H1 (cell line): Measurements from ENCODE around the gene BARHL2. TPM values are rescaled to one million over a fixed set of nuclear protein-coding genes. Genes with fewer than 3 reads are reported as not detected.

Experiments used
- CREB1 ChIP-seq: IDR thresholded peaks from 2 replicates; pipeline ENCODE4 v1.6.1; 2012; ENCODE audit warnings: inconsistent platforms
- EGR1 ChIP-seq: IDR thresholded peaks from 2 replicates; pipeline ENCODE4 v1.6.1; 2011; ENCODE audit warnings: low read depth, low read length, borderline replicate concordance
- HDAC2 ChIP-seq, 2 experiments: fragments of 300-600 bp in 1 of 2; sonication (generic) in 1 of 2; IDR thresholded peaks; 2 replicates each; pipeline ENCODE4 v1.6.1; 2011 to 2012; ENCODE audit warnings: low read depth in 2 of 2, low read length in 2 of 2, mild to moderate bottlenecking in 2 of 2, moderate library complexity in 2 of 2, borderline replicate concordance in 1 of 2, inconsistent platforms in 1 of 2
- RXRA ChIP-seq: IDR thresholded peaks from 2 replicates; pipeline ENCODE4 v1.6.1; 2011; ENCODE audit warnings: low read depth, mild to moderate bottlenecking, low read length, moderate library complexity; ENCODE audit not compliant: insufficient read depth
- SIX5 ChIP-seq: IDR thresholded peaks from 2 replicates; pipeline ENCODE4 v1.6.1; 2011; ENCODE audit warnings: mild to moderate bottlenecking, low read depth, low read length
- SP2 ChIP-seq: IDR thresholded peaks from 2 replicates; pipeline ENCODE4 v1.6.1; 2012; ENCODE audit warnings: mild to moderate bottlenecking, low read length, inconsistent platforms
- polyA plus RNA-seq, 7 experiments: library from polyadenylated mRNA; depleted of rRNA in 3 of 7; stranded (reverse) in 5 of 7; unstranded in 2 of 7; fragments of >200 nt in 5 of 7; fragments of 200-250 nt in 2 of 7; gene quantifications; 1 replicate in 5 of 7; 2 replicates in 1 of 7; 4 replicates in 1 of 7; pipeline versions ENCODE4 v1.2.1 to v1.2.3, GENCODE V29; 2011 to 2013; ENCODE audit warnings: missing spikeins in 2 of 7, mixed read lengths in 2 of 7
- total RNA-seq: library from RNA; stranded (reverse); fragmentation: NEBNext Ultra II Directional; extraction: Animal tissue kit (Norgen Biotek cat#: 25700); gene quantifications from 2 replicates; pipeline ENCODE4 v1.2.1, GENCODE V29; 2021

The BARHL2 gene
- total and polyA plus RNA-seq, 2 of the 8 experiments (the other 6 are each of a cell fraction or from before 2014, with no cell fraction given), result 0.15 TPM; not detected in 1

GRCh38 chr1:90746857-90747256 is 29.8 kb upstream of the BARHL2 start (continued):
- TF ChIP-seq HDAC2 (IDR thresholded peaks at IDR 0.05; ENCODE audit: borderline replicate concordance in 1 of 2, low read depth in 2 of 2, low read length in 2 of 2), result no peak
- no peak for TF ChIP-seq SIX5
- no peak for TF ChIP-seq EGR1
- TF ChIP-seq RXRA, result no peak
- no peak for TF ChIP-seq CREB1
- TF ChIP-seq SP2, result no peak
- TF ChIP-seq, all 59 proteins: peak for 0
